ENCODE results near the gene MANSC1. TPM values are rescaled to one million over a fixed set of nuclear protein-coding genes. Genes with fewer than 3 reads are reported as not detected.

The MANSC1 gene
- total RNA-seq, 1 experiment from 2014 or later = 10.0 TPM

GRCh38 chr12:12372946-12373722, 23.1 kb upstream of the MANSC1 start:
- in situ Hi-C loops (cut with HindIII; ENCODE audit: low pct_unique_long_range_greater_than_20kb, low sequenced_read_pairs) (no loop called here), intact Hi-C loops (cut with micrococcal nuclease; ENCODE audit: unreplicated experiment) (no loop called here)
- Histone ChIP-seq H3K27me3 (ENCODE audit: control insufficient read depth, insufficient read depth, low read length) (no peaks in the 10 kb centered on the region), H3K9me3 (ENCODE audit: control insufficient read depth, insufficient read depth, low read depth, low read length) (no peaks in the 10 kb centered on the region), H3K4me3 (ENCODE audit: low read depth in 2 of 2, low read length in 2 of 2) (no peak overlapping the region), H3K36me3 (ENCODE audit: control insufficient read depth, insufficient read depth, low read length) (no peaks in the 10 kb centered on the region), H3K27ac (ENCODE audit: low read length) (no peak overlapping the region), H3K4me1 (ENCODE audit: control insufficient read depth, insufficient read depth, low read length) (no peaks in the 10 kb centered on the region)
- ChIA-PET POLR2A (interaction anchor here (0.5 kb wide), 1 partner anchor 329 kb away, joined by 3 read pairs; no protein-coding TSS in a partner anchor), CTCF (interaction anchor here (0.6 kb wide), 1 partner anchor 327 kb away, joined by 5 read pairs; no protein-coding TSS in a partner anchor)
- no peak for DNase-seq (ENCODE audit: low read depth, low spot score)
- TSS peak; percentile 53 for BruUV-seq (replicated peaks)
- TF ChIP-seq SIN3A (IDR thresholded peaks at IDR 0.05; ENCODE audit: borderline replicate concordance, insufficient read depth, low read depth, low read length) = no peak
- TF ChIP-seq POLR2AphosphoS5 (IDR thresholded peaks at IDR 0.05; ENCODE audit: low read depth, low read length) = no peak
- TF ChIP-seq CTCF (IDR thresholded peaks at IDR 0.05) = no peak
- TF ChIP-seq TCF7L2 (IDR thresholded peaks at IDR 0.05; ENCODE audit: low read depth, low read length) = no peak
- TF ChIP-seq REST (IDR thresholded peaks at IDR 0.05; ENCODE audit: insufficient read depth in 1 of 2, low read depth in 2 of 2, low read length in 1 of 2) = no peak
- no peak for ATAC-seq

GRCh38 chr12:12367482-12367998, 17.5 kb upstream of the MANSC1 start:
- no peaks in the 10 kb centered on the region for H3K36me3 ChIP-seq (ENCODE audit: control insufficient read depth, insufficient read depth, low read length)
- H3K27ac ChIP-seq (ENCODE audit: low read length) = no peak overlapping the region
- intact Hi-C loops (cut with micrococcal nuclease; ENCODE audit: unreplicated experiment) = no loop called here
- in situ Hi-C loops (cut with HindIII; ENCODE audit: low pct_unique_long_range_greater_than_20kb, low sequenced_read_pairs) = no loop called here
- no peak for DNase-seq (ENCODE audit: low read depth, low spot score)
- H3K4me3 ChIP-seq (ENCODE audit: low read depth in 2 of 2, low read length in 2 of 2) = no peak overlapping the region
- ATAC-seq = no peak
- TF ChIP-seq SIN3A (IDR thresholded peaks at IDR 0.05; ENCODE audit: borderline replicate concordance, insufficient read depth, low read depth, low read length) (no peak), REST (IDR thresholded peaks at IDR 0.05; ENCODE audit: insufficient read depth in 1 of 2, low read depth in 2 of 2, low read length in 1 of 2) (no peak)
- ChIA-PET CTCF (no interaction called here), POLR2A (interaction anchor here (0.5 kb wide), 1 partner anchor 23 kb away, joined by 10 read pairs; no protein-coding TSS in a partner anchor)
- no peaks in the 10 kb centered on the region for H3K4me1 ChIP-seq (ENCODE audit: control insufficient read depth, insufficient read depth, low read length)
- H3K27me3 ChIP-seq (ENCODE audit: control insufficient read depth, insufficient read depth, low read length) = no peaks in the 10 kb centered on the region
- no TSS peak for BruUV-seq (replicated peaks)
- H3K9me3 ChIP-seq (ENCODE audit: control insufficient read depth, insufficient read depth, low read depth, low read length) = no peaks in the 10 kb centered on the region

Data from Panc1 (cell line).